ENCODE measurements around the gene NKX6-2. TPM values are rescaled to one million over a fixed set of nuclear protein-coding genes. Genes with fewer than 3 reads are reported as not detected.

Gene NKX6-2
- total RNA-seq, 1 donor from 2014 or later = not detected

- DNase-seq (ENCODE audit: low spot score) = peak; percentile 51
- intact Hi-C loops (cut with DNase I) = no loop called here
These were observed 27.9 kb upstream of the NKX6-2 start for GRCh38 chr10:132813560-132814468.

GRCh38 chr10:132813001-132813401 lies 27.1 kb upstream of the NKX6-2 start:
- intact Hi-C loops (cut with DNase I) = no loop called here
- peak; percentile 53 for DNase-seq (ENCODE audit: low spot score)

DNA sequence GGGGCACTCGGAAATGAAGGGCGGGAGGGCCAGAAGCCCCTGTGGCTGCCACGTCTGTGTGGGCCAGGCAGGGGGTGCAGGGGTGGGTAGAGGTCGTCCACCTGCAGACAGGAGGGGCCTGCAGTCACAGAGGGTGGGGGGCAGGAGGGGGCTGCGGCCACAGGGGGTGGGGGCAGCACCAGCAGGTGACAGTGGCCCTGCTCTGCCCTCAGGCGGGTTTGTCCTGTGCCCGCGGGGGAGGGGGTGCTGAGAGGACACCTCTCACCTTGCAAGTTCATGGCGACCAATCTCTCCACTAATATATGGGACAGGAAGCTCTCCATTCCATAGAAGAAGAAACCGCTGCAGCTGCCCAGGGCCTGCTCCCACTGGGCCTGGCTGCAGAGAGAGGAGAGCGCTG lies 26.6 kb upstream of the NKX6-2 start:
- intact Hi-C loops (cut with DNase I) = no loop called here
- peak; percentile 58 for DNase-seq (ENCODE audit: low spot score)

GRCh38 chr10:132811891-132812481 lies 26.0 kb upstream of the NKX6-2 start:
- intact Hi-C loops (cut with DNase I) = no loop called here
- DNase-seq (ENCODE audit: low spot score) = peak; percentile 62

- intact Hi-C loops (cut with DNase I) = no loop called here
- peak; percentile 56 for DNase-seq (ENCODE audit: low spot score)
These were observed 25.1 kb upstream of the NKX6-2 start for GRCh38 chr10:132810807-132811700.

- DNase-seq (ENCODE audit: low spot score) = peak; percentile 69
- intact Hi-C loops (cut with DNase I) = no loop called here
These were observed 24.3 kb upstream of the NKX6-2 start for GRCh38 chr10:132810141-132810806.

- intact Hi-C loops (cut with DNase I) = no loop called here
- peak; percentile 57 for DNase-seq (ENCODE audit: low spot score)
These were observed 23.5 kb upstream of the NKX6-2 start for GRCh38 chr10:132809232-132810140.

DNA sequence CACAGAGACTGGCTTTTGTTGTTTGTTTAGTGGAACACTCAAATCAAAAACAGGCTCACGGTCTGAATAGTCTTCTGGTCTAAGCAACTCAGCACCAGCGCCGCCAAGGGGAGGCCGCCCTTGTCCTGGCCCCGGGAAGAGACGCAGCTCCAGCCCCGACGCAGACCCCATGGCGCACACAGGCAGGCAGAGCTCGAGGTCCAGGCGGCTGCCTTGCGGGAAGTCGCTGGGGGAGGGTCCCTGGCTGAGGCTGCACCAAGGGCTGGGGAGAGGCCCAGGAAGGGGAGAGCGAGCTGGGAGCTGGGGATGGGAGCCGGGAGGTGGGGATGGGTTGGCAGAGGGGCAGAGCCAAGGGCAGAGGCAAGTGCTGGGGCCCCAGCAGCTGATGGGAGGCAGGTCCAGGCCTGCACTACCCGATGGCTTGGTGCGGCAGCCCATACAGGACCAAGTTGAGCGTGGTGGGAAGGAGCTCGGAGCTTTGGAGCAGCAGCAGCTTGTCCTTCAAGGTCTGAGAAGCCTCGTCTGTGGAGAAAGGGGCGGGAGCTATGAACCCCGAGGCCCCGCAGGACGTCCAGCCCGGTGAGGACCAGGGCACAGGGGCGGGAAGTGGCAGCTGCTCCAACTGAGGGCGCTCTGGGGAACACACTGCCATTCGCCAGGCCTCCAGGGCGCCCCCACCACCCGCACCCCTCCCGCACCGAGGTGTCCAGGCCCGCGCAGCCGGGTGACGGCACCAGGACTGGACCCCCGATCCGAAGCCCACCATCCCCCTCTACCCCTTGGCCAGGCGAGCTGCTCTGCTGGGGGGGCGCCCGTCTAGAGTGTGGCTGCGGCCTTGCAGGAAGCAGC lies 22.7 kb upstream of the NKX6-2 start:
- intact Hi-C loops (cut with DNase I) = no loop called here
- peak; percentile 57 for DNase-seq (ENCODE audit: low spot score)

DNA sequence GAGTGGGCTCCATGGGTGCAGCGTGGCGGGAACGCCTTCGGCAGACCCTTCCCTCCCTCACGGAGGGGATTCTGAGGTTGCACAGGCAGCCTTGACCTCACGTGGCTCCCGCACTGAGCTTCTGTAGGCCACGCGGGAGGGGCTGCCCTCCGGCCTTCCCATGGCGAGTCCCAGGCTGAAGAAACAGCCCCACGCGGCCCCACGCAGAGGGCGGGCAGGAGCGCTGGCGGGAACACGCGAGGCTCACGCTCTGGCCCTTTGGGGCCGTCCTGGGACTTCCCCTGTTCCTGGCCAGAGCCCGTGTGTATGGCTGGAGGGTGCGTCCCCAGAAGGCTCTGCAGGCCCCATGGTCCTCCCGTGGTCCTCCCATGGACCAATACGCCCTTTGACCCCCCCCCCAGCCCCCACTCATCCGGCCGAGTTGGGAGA lies 21.7 kb upstream of the NKX6-2 start:
- intact Hi-C loops (cut with DNase I) = no loop called here
- DNase-seq (ENCODE audit: low spot score) = peak; percentile 53

GRCh38 chr10:132806561-132807003 lies 20.6 kb upstream of the NKX6-2 start:
- intact Hi-C loops (cut with DNase I) = no loop called here

GRCh38 chr10:132806110-132806509 lies 20.2 kb upstream of the NKX6-2 start:
- intact Hi-C loops (cut with DNase I) = no loop called here
- no peak for DNase-seq (ENCODE audit: low spot score)

More at GRCh38 chr10:132806561-132807003, 20.6 kb upstream of the NKX6-2 start:
- peak; percentile 71 for DNase-seq (ENCODE audit: low spot score)

- no peak for DNase-seq (ENCODE audit: low spot score)
- intact Hi-C loops (cut with DNase I) = no loop called here
These were observed 19.7 kb upstream of the NKX6-2 start for GRCh38 chr10:132805599-132805998.

GRCh38 chr10:132804785-132805426 lies 19.0 kb upstream of the NKX6-2 start:
- no peak for DNase-seq (ENCODE audit: low spot score)
- intact Hi-C loops (cut with DNase I) = no loop called here

DNA sequence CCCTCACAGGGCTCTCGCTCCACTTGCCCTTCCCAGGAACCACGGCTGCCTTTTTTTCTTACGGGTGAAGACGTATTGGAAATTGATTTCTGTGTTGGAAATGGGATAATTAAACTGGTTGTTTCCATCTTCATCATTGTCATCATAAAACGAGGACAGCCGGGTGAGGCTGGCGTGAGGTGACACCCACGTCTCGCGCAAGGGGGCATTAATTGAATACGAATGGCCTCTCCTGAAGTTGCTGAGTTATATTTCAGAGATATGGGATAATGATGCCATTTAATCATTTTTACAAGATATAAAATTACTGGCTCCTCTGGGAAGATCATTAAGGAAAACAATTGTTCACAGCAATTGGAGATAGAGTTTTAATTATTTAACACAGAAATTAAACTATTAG lies 18.3 kb upstream of the NKX6-2 start:
- intact Hi-C loops (cut with DNase I) = no loop called here
- DNase-seq (ENCODE audit: low spot score) = no peak

DNA sequence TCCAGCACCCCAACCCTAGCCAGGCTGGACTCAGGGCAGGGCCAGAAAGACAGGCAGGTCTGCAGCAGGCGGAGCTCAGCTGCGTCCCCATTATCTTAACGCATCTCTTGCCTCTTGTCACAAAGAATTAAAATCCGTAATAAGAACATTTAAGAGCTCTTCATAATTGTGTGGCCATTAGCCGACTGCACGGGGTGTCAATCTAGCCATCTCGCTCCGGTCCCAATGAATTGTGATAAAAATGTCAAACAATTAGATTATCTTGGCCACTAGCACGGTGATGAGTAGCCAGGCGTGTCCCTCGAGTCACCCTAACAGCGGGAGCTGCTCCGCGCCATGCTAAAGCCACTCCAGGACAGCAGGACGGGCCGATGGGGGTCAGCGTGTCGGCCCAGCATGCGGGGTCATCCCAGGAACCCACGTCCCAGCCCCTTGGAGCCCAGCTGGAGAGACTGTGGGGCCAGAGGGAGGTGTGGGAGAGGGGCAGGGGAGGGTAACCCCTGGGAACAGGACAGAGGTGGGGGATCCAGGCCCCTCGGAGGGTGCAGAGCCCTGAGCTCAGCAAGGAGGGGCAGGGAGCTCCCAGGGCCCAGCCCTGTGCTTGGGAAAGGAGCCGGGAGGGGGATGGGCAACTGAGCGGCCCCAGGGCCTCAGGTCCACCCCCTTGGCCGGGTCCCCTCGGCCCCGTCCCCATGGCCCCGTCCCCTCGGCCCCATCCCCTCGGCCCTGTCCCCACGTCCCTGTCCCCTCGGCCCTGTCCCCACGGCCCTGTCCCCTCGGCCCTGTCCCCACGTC lies 17.7 kb upstream of the NKX6-2 start:
- intact Hi-C loops (cut with DNase I) = no loop called here
- no peak for DNase-seq (ENCODE audit: low spot score)

GRCh38 chr10:132802694-132803320 lies 16.9 kb upstream of the NKX6-2 start:
- intact Hi-C loops (cut with DNase I) = no loop called here
- no peak for DNase-seq (ENCODE audit: low spot score)
